SK-N-SH treated with all-trans-retinoic acid at 6 μM for 48 hours (cell line): ENCODE measurements around the gene COL19A1.

Experiments used
- CSDC2 ChIP-seq: fragments of 250-450 bp; sonication (Bioruptor Pico); IDR thresholded peaks from 2 replicates; pipeline ENCODE4 v1.5.0; 2020; ENCODE audit warnings: mild to moderate bottlenecking, moderate library complexity
- PATZ1 ChIP-seq: fragments of 250-450 bp; sonication (Bioruptor Pico); IDR thresholded peaks from 2 replicates; pipeline ENCODE4 v1.8.0; 2020; ENCODE audit warnings: mild to moderate bottlenecking, moderate library complexity, borderline replicate concordance
- PPARA ChIP-seq: fragments of 250-450 bp; sonication (Bioruptor Pico); IDR thresholded peaks from 2 replicates; pipeline ENCODE4 v1.5.0; 2020; ENCODE audit warnings: mild to moderate bottlenecking, borderline replicate concordance
- TCF4 ChIP-seq: fragments of 250-450 bp; sonication (Bioruptor Pico); IDR thresholded peaks from 2 replicates; pipeline ENCODE4 v1.8.0; 2021; ENCODE audit warnings: mild to moderate bottlenecking, moderate library complexity, borderline replicate concordance
- ZNF8 ChIP-seq: fragments of 450-650 bp; formaldehyde crosslinking; IDR thresholded peaks from 2 replicates; pipeline ENCODE4 v1.5.0; 2020; ENCODE audit warnings: mild to moderate bottlenecking, moderate library complexity

GRCh38 chr6:69887026-69887425 is 20.7 kb downstream of the COL19A1 start:
- TF ChIP-seq CSDC2 (CRISPR knock-in tag) (no peak), ZNF8 (no peak), PPARA (CRISPR knock-in tag) (no peak), TCF4 (no peak), PATZ1 (CRISPR knock-in tag) (no peak)
